ENCODE results near the gene SPATA12. TPM values are rescaled to one million over a fixed set of nuclear protein-coding genes. Genes with fewer than 3 reads are reported as not detected.

Gene SPATA12
- total RNA-seq, 1 experiment from 2014 or later, result 0.22 TPM

GRCh38 chr3:57012847-57013246 is 47.6 kb upstream of the SPATA12 start:
- Histone ChIP-seq H4K20me1 (ENCODE audit: control insufficient read depth, insufficient read depth, insufficient read length) (no peaks in the 10 kb centered on the region), H3K9me3 (ENCODE audit: control insufficient read depth, low read depth, low read length) (no peaks in the 10 kb centered on the region), H3T11ph (ENCODE audit: low read length) (no peak overlapping the region), H4K8ac (replicated peaks; ENCODE audit: insufficient read length, low read depth, low read length) (no peak overlapping the region), H3K14ac (ENCODE audit: insufficient read depth, low read length) (no peak overlapping the region; the same call in 1 of the 2 replicates), H3K4me1 (ENCODE audit: insufficient read depth, low read length) (peaks cover 19% of the 10 kb centered on the region; the same call in 1 of the 2 replicates), H3K27me3 (ENCODE audit: insufficient read depth, low read length) (no peaks in the 10 kb centered on the region), H3K18ac (ENCODE audit: insufficient read length, low read depth, low read length) (no peak overlapping the region), H2AK5ac (ENCODE audit: insufficient read length, low read length) (no peak overlapping the region), H4K91ac (ENCODE audit: insufficient read length, low read depth, low read length) (no peak overlapping the region), H3K9ac (ENCODE audit: extremely low read depth, insufficient read length, low read length) (no peak overlapping the region), H2BK120ac (ENCODE audit: low read depth, low read length, poor library complexity, severe bottlenecking) (no peak overlapping the region), H2BK20ac (ENCODE audit: low read depth, low read length, poor library complexity, severe bottlenecking) (no peak overlapping the region), H4K5ac (ENCODE audit: insufficient read length, low read depth, low read length) (no peak overlapping the region), H3K56ac (ENCODE audit: insufficient read length, low read depth, low read length) (no peak overlapping the region), H3K79me1 (ENCODE audit: insufficient read depth, low read depth, low read length, poor library complexity, severe bottlenecking) (no peaks in the 10 kb centered on the region), H2BK5ac (ENCODE audit: insufficient read length, low read length) (no peak overlapping the region), H3K4me2 (ENCODE audit: insufficient read depth, insufficient read length, low read length) (no peak overlapping the region), H2BK12ac (ENCODE audit: insufficient read length, low read depth, low read length) (no peak overlapping the region), H3K23me2 (ENCODE audit: insufficient read length, low read depth, low read length, poor library complexity, severe bottlenecking) (no peaks in the 10 kb centered on the region), H3K4ac (ENCODE audit: low read depth, low read length) (no peak overlapping the region), H2AFZ (ENCODE audit: low read length) (no peak overlapping the region), H3K23ac (ENCODE audit: insufficient read length, low read depth, low read length) (no peak overlapping the region), H2BK15ac (ENCODE audit: low read depth, low read length) (no peak overlapping the region), H3K79me2 (ENCODE audit: insufficient read depth, low read length) (no peaks in the 10 kb centered on the region), H3K27ac (ENCODE audit: insufficient read length, low read depth, low read length) (no peak overlapping the region)
- H3K36me3 Mint-ChIP-seq (ENCODE audit: insufficient read depth in 1 of 3, low read depth in 3 of 3), result peaks cover 4 to 8% (median 6%) of the 10 kb centered on the region in 3 experiments; a peak in 4 of 7 replicates
- no peak for TF ChIP-seq CTCF (conservative IDR thresholded peaks at IDR 0.05)
- H3K27ac Mint-ChIP-seq, result no peak overlapping the region
- WGBS (ENCODE audit: extremely low coverage, insufficient read length, low lambda C conversion rate), result no CpG with 5 or more reads among the region's 22 CpGs
- H3K4me3 Mint-ChIP-seq, result no peak overlapping the region
- H3K9me3 Mint-ChIP-seq, result peaks cover 0 to 8% of the 10 kb centered on the region in 2 experiments; a peak in 3 of 5 replicates
- no peak for DNase-seq
- no peaks in the 10 kb centered on the region for H3K27me3 Mint-ChIP-seq (ENCODE audit: low read depth)
- H3K4me1 Mint-ChIP-seq, result peaks cover 30 to 36% of the 10 kb centered on the region in 2 experiments
